ENCODE measurements around the gene FGF7. TPM values are rescaled to one million over a fixed set of nuclear protein-coding genes. Genes with fewer than 3 reads are reported as not detected.

Gene FGF7
- total and polyA plus RNA-seq, 9 of the 15 experiments (the other 6 are each of a cell fraction or from before 2014, with no cell fraction given), result not detected

- TF ChIP-seq PRDM10 (IDR thresholded peaks at IDR 0.05; ENCODE audit: partially characterized antibody) (no peak), POLR2G (IDR thresholded peaks at IDR 0.05; ENCODE audit: low read depth, low read length) (no peak), KAT2B (IDR thresholded peaks at IDR 0.05; ENCODE audit: low read depth, low read length) (no peak), ZNF133 (CRISPR knock-in tag; IDR thresholded peaks at IDR 0.05) (no peak), SOX6 (IDR thresholded peaks at IDR 0.05) (no peak), PTTG1 (tag; IDR thresholded peaks at IDR 0.05; ENCODE audit: low read depth) (no peak), ELF1 (tag; IDR thresholded peaks at IDR 0.05) (peak; percentile 51; the same call in 1 of the 2 replicates), ATF2 (CRISPR knock-in tag; IDR thresholded peaks at IDR 0.05) (no peak), SMC3 (conservative IDR thresholded peaks at IDR 0.05; ENCODE audit: insufficient read depth, low read depth, low read length) (peak; percentile 83), CREB5 (CRISPR knock-in tag; IDR thresholded peaks at IDR 0.05) (no peak), TSHZ1 (CRISPR knock-in tag; IDR thresholded peaks at IDR 0.05) (no peak), SRSF9 (IDR thresholded peaks at IDR 0.05; ENCODE audit: borderline replicate concordance, low read depth, low read length) (no peak), ZNF354B (CRISPR knock-in tag; IDR thresholded peaks at IDR 0.05) (no peak), ETV5 (CRISPR knock-in tag; IDR thresholded peaks at IDR 0.05; ENCODE audit: low read depth) (no peak), GABPA (tag; conservative IDR thresholded peaks at IDR 0.05; ENCODE audit: low read depth) (no peak), RNF219 (CRISPR knock-in tag; IDR thresholded peaks at IDR 0.05) (no peak)
These were observed 1.1 kb upstream of the FGF7 start (continued) for GRCh38 chr15:49421991-49422390.
